Memory B cell (primary cell): ENCODE results near the gene FMN2.

Experiments
- ATAC-seq: fragments of 150-1000 bp; cut with Tn5 transposase; 2 replicates; pipeline ENCODE4 v1.10.0; 2021; ENCODE audit warnings: low read depth, mild to moderate bottlenecking, moderate library complexity
- DNase-seq, 2 donors: peaks; one replicate each; pipeline ENCODE4 v3.0.0; 2022; ENCODE audit warnings: low spot score in 2 of 2
- H3K27ac Mint-ChIP-seq: one replicate; pipeline ENCODE4 v1.8.0; 2022; ENCODE audit warnings: mild to moderate bottlenecking, moderate library complexity, mixed read lengths
- H3K27me3 Mint-ChIP-seq: one replicate; pipeline ENCODE4 v1.8.0; 2022; ENCODE audit warnings: mixed read lengths
- H3K36me3 Mint-ChIP-seq: one replicate; pipeline ENCODE4 v1.8.0; 2022; ENCODE audit warnings: mild to moderate bottlenecking, mixed read lengths
- H3K4me1 Mint-ChIP-seq: one replicate; pipeline ENCODE4 v1.8.0; 2022; ENCODE audit warnings: mixed read lengths
- H3K4me3 Mint-ChIP-seq: one replicate; pipeline ENCODE4 v1.8.0; 2022; ENCODE audit warnings: mild to moderate bottlenecking, moderate library complexity, mixed read lengths
- H3K9me3 Mint-ChIP-seq: one replicate; pipeline ENCODE4 v1.8.0; 2022; ENCODE audit warnings: mixed read lengths

Gene FMN2

DNA sequence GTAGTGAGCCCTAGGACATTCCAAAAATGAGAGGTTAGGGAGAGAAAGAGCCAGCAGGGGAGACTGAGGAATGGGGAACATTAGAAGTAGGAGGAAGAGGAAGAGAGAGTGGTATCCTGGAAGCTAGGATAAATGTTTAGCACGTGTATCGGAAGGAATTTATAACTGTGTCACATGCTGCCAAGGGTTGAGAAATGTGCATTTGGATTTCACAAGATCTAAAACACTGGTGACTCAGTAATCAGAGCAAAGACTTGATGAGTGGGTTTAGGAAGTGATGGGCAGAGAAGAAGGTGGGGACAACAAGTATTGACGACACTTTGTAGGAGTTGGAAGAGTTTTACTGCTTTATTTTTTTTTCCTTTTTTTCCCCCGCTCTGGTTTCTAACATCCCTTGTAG is 193.9 kb downstream of the FMN2 start:
- Mint-ChIP-seq H3K27ac (no peak overlapping the region), H3K4me1 (no peaks in the 10 kb centered on the region), H3K27me3 (no peaks in the 10 kb centered on the region), H3K9me3 (peaks cover 4% of the 10 kb centered on the region), H3K36me3 (no peaks in the 10 kb centered on the region), H3K4me3 (no peak overlapping the region)
- DNase-seq: no peak
- ATAC-seq: no peak

GRCh38 chr1:240287722-240288121 is 196.0 kb downstream of the FMN2 start:
- Mint-ChIP-seq H3K9me3 (peaks cover 4% of the 10 kb centered on the region), H3K27ac (no peak overlapping the region), H3K4me3 (no peak overlapping the region), H3K36me3 (no peaks in the 10 kb centered on the region), H3K4me1 (no peaks in the 10 kb centered on the region), H3K27me3 (no peaks in the 10 kb centered on the region)
- ATAC-seq: no peak
- DNase-seq: no peak

GRCh38 chr1:240293706-240294105 is 202.0 kb downstream of the FMN2 start:
- no peak overlapping the region for H3K4me3 Mint-ChIP-seq
- H3K9me3 Mint-ChIP-seq: peaks cover 6% of the 10 kb centered on the region
- ATAC-seq (no peak), DNase-seq (no peak)
- H3K27ac Mint-ChIP-seq: no peak overlapping the region
- H3K36me3 Mint-ChIP-seq: no peaks in the 10 kb centered on the region
- H3K27me3 Mint-ChIP-seq: no peaks in the 10 kb centered on the region
- H3K4me1 Mint-ChIP-seq: no peaks in the 10 kb centered on the region

DNA sequence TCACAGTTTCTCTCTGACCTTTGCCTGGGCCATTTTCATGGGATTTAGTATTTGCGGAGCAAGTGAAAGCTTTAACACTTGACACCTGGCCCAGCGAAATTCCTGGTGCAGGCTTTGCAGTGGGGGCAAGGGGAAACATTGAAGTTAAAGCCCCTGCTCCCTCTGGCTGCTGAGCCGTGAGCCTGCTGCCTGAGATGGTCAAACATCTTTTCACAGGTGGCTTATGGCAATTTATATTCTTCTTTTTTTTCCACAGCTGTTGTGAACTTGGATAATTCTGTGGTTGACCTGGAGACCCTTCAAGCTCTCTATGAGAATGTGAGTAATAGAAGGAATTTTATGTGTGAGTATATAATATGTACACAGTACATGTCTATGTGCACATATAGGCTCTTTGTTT is 202.9 kb downstream of the FMN2 start:
- Mint-ChIP-seq H3K9me3 (peaks cover 6% of the 10 kb centered on the region), H3K27ac (no peak overlapping the region), H3K36me3 (no peaks in the 10 kb centered on the region), H3K27me3 (no peaks in the 10 kb centered on the region), H3K4me3 (no peak overlapping the region), H3K4me1 (no peaks in the 10 kb centered on the region)
- no peak for ATAC-seq
- no peak for DNase-seq

- DNase-seq (no peak), ATAC-seq (no peak)
- H3K4me1 Mint-ChIP-seq: no peaks in the 10 kb centered on the region
- no peak overlapping the region for H3K4me3 Mint-ChIP-seq
- H3K27me3 Mint-ChIP-seq: no peaks in the 10 kb centered on the region
- no peak overlapping the region for H3K27ac Mint-ChIP-seq
- peaks cover 10% of the 10 kb centered on the region for H3K9me3 Mint-ChIP-seq
- H3K36me3 Mint-ChIP-seq: no peaks in the 10 kb centered on the region
These were observed 204.1 kb downstream of the FMN2 start for GRCh38 chr1:240295811-240296210.

DNA sequence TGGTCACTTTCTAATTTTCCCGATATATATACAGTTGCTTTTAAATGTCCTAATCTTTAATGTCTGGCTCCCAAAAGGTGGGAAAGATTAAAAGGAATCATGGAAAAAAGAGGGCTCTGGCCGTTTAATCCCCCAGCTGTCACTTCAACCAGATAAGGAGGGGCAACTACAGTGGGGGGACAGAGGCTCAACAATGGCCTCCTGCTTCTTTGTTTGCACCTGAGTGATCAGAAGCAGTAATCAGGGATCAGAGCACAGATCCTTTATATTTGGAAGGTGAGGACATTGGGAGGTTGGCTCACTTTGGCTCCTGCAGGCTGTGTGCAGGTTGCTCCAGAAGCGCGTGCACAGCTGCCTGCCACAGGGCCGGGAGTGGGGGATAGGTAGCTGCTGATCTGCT is 212.8 kb downstream of the FMN2 start:
- Mint-ChIP-seq H3K4me3 (no peak overlapping the region), H3K36me3 (no peaks in the 10 kb centered on the region), H3K4me1 (no peaks in the 10 kb centered on the region), H3K27me3 (no peaks in the 10 kb centered on the region), H3K27ac (no peak overlapping the region), H3K9me3 (peaks cover 10% of the 10 kb centered on the region)
- no peak for DNase-seq
- no peak for ATAC-seq

GRCh38 chr1:240306673-240307072 is 215.0 kb downstream of the FMN2 start:
- H3K4me1 Mint-ChIP-seq: no peaks in the 10 kb centered on the region
- no peak overlapping the region for H3K27ac Mint-ChIP-seq
- H3K36me3 Mint-ChIP-seq: no peaks in the 10 kb centered on the region
- no peak overlapping the region for H3K4me3 Mint-ChIP-seq
- DNase-seq (no peak), ATAC-seq (no peak)
- H3K9me3 Mint-ChIP-seq: peaks cover 7% of the 10 kb centered on the region
- H3K27me3 Mint-ChIP-seq: no peaks in the 10 kb centered on the region

DNA sequence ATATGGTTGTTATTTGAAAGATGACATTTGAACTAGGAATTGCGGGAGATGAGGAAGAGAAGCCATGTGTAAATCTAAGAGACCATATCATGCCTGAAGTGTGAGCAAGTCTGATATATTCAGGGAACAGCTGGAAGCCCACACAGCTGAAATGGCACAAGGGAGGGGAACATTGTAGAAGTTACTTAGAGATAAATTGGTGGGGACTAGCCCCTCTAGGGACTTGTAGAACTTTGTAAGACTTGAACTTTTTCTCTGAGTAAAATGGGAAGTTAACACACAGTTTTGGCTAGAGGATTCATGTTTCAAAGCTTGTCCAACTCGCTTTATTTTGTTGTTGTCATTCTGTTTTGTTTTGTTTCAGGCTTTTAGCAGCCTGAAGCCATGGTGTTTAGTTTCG is 216.4 kb downstream of the FMN2 start:
- H3K4me3 Mint-ChIP-seq: no peak overlapping the region
- ATAC-seq (no peak), DNase-seq (no peak)
- H3K36me3 Mint-ChIP-seq: no peaks in the 10 kb centered on the region
- no peak overlapping the region for H3K27ac Mint-ChIP-seq
- H3K4me1 Mint-ChIP-seq: no peaks in the 10 kb centered on the region
- H3K27me3 Mint-ChIP-seq: no peaks in the 10 kb centered on the region
- peaks cover 5% of the 10 kb centered on the region for H3K9me3 Mint-ChIP-seq

- peaks cover 2% of the 10 kb centered on the region for H3K9me3 Mint-ChIP-seq
- H3K27me3 Mint-ChIP-seq: no peaks in the 10 kb centered on the region
- H3K4me1 Mint-ChIP-seq: no peaks in the 10 kb centered on the region
- no peaks in the 10 kb centered on the region for H3K36me3 Mint-ChIP-seq
- DNase-seq (no peak), ATAC-seq (no peak)
- H3K4me3 Mint-ChIP-seq: no peak overlapping the region
- H3K27ac Mint-ChIP-seq: no peak overlapping the region
These were observed 218.1 kb downstream of the FMN2 start for GRCh38 chr1:240309769-240310168.

- no peak overlapping the region for H3K4me3 Mint-ChIP-seq
- H3K27ac Mint-ChIP-seq: no peak overlapping the region
- H3K9me3 Mint-ChIP-seq: peaks cover 2% of the 10 kb centered on the region
- H3K36me3 Mint-ChIP-seq: no peaks in the 10 kb centered on the region
- ATAC-seq: no peak
- no peak for DNase-seq
- H3K4me1 Mint-ChIP-seq: no peaks in the 10 kb centered on the region
- no peaks in the 10 kb centered on the region for H3K27me3 Mint-ChIP-seq
These were observed 218.7 kb downstream of the FMN2 start for GRCh38 chr1:240310226-240310925.

DNA sequence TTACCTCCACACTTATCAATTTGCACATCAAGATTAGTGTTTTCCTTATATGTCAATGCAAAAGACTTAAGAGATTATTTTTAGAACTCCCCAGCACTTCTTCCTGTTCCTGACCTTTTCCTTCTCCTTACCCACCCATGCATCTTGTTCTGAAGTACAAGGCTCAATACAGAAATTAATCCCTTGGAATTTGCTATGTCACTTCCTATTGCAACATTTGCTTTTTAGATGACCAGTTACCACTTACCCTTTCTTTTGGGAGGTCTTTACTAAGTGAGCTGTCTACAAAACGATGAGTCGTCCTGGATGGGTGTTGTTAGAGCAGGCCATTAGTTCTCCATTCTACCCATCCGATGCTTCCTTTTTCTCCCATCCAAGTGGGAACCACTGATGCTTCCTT is 221.2 kb downstream of the FMN2 start:
- no peak for ATAC-seq
- Mint-ChIP-seq H3K9me3 (peaks cover 2% of the 10 kb centered on the region), H3K27ac (no peak overlapping the region), H3K4me1 (no peaks in the 10 kb centered on the region), H3K27me3 (no peaks in the 10 kb centered on the region), H3K4me3 (no peak overlapping the region), H3K36me3 (no peaks in the 10 kb centered on the region)
- no peak for DNase-seq

- H3K27ac Mint-ChIP-seq: no peak overlapping the region
- no peaks in the 10 kb centered on the region for H3K4me1 Mint-ChIP-seq
- H3K27me3 Mint-ChIP-seq: no peaks in the 10 kb centered on the region
- DNase-seq: no peak
- no peak for ATAC-seq
- H3K9me3 Mint-ChIP-seq: peaks cover 5% of the 10 kb centered on the region
- no peak overlapping the region for H3K4me3 Mint-ChIP-seq
- H3K36me3 Mint-ChIP-seq: no peaks in the 10 kb centered on the region
These were observed 223.4 kb downstream of the FMN2 start for GRCh38 chr1:240314845-240315801.

DNA sequence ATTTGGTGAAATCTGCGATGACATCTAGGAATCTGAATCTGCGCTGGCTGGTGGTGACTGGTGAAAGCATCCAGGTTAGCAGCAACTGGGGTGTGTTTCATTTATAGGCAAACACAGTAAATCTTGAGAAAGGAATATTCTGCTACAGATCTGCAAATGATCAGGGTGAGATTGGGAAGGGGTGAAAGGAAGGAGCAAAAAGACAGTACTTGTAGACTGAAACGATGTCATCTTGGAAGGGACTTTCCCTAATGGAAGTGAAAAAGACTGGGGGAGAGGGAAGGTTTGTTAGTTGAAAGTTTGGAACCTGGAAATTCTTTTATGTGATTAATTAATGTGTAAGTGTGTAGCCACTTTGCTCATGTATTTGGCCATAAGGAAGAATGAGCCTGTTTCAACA is 228.3 kb downstream of the FMN2 start:
- no peak overlapping the region for H3K4me3 Mint-ChIP-seq
- DNase-seq (no peak), ATAC-seq (no peak)
- peaks cover 11% of the 10 kb centered on the region for H3K9me3 Mint-ChIP-seq
- H3K36me3 Mint-ChIP-seq: no peaks in the 10 kb centered on the region
- no peaks in the 10 kb centered on the region for H3K27me3 Mint-ChIP-seq
- no peak overlapping the region for H3K27ac Mint-ChIP-seq
- H3K4me1 Mint-ChIP-seq: no peaks in the 10 kb centered on the region

- H3K4me3 Mint-ChIP-seq: no peak overlapping the region
- ATAC-seq (no peak), DNase-seq (no peak)
- no peaks in the 10 kb centered on the region for H3K4me1 Mint-ChIP-seq
- H3K27me3 Mint-ChIP-seq: no peaks in the 10 kb centered on the region
- peaks cover 11% of the 10 kb centered on the region for H3K9me3 Mint-ChIP-seq
- no peaks in the 10 kb centered on the region for H3K36me3 Mint-ChIP-seq
- H3K27ac Mint-ChIP-seq: no peak overlapping the region
These were observed 229.0 kb downstream of the FMN2 start for GRCh38 chr1:240320659-240321058.
